Trophoblast cell (in vitro differentiated cells and primary cell): ENCODE data around the gene KIF26B.

Experiments
- DNase-seq, 2 donors: peaks; one replicate each; pipeline ENCODE4 v3.0.0-alpha.2; 2016
- H2AFZ ChIP-seq: 2 replicates; pipeline ENCODE4 v1.6.1; 2013; ENCODE audit warnings: low read length, moderate library complexity, mild to moderate bottlenecking; ENCODE audit not compliant: insufficient read depth, poor library complexity
- H2AK5ac ChIP-seq: 2 replicates; pipeline ENCODE4 v1.6.1; 2013; ENCODE audit warnings: mild to moderate bottlenecking, low read length
- H2BK120ac ChIP-seq: 2 replicates; pipeline ENCODE4 v1.6.1; 2013; ENCODE audit warnings: low read length, mild to moderate bottlenecking, moderate library complexity; ENCODE audit not compliant: insufficient read depth, poor library complexity
- H2BK12ac ChIP-seq: 2 replicates; pipeline ENCODE4 v1.6.1; 2013; ENCODE audit warnings: mild to moderate bottlenecking, low read length, moderate library complexity
- H2BK5ac ChIP-seq: 2 replicates; pipeline ENCODE4 v1.6.1; 2013; ENCODE audit warnings: low read length, low read depth, moderate library complexity, mild to moderate bottlenecking; ENCODE audit not compliant: poor library complexity
- H3K14ac ChIP-seq: 2 replicates; pipeline ENCODE4 v1.6.1; 2013; ENCODE audit warnings: mild to moderate bottlenecking, low read length
- H3K18ac ChIP-seq: 2 replicates; pipeline ENCODE4 v1.6.1; 2013; ENCODE audit warnings: mild to moderate bottlenecking, low read length
- H3K23ac ChIP-seq: 2 replicates; pipeline ENCODE4 v1.6.1; 2013; ENCODE audit warnings: low read length
- H3K27ac ChIP-seq: 2 replicates; pipeline ENCODE4 v1.5.1; 2013; ENCODE audit warnings: low read depth, mild to moderate bottlenecking, inconsistent platforms, low read length, moderate library complexity
- H3K27me3 ChIP-seq: 2 replicates; pipeline ENCODE4 v1.6.1; 2013; ENCODE audit warnings: inconsistent platforms, mild to moderate bottlenecking, low read length, moderate library complexity; ENCODE audit not compliant: insufficient read depth
- H3K36me3 ChIP-seq, 2 experiments: 1 replicate in 1 of 2; 2 replicates in 1 of 2; pipeline ENCODE4 v1.6.1; 2013; ENCODE audit warnings: low read length in 2 of 2, mild to moderate bottlenecking in 2 of 2, moderate library complexity in 1 of 2; ENCODE audit not compliant: insufficient read depth in 2 of 2, control insufficient read depth in 1 of 2
- H3K4ac ChIP-seq: 2 replicates; pipeline ENCODE4 v1.6.1; 2013; ENCODE audit warnings: low read depth, mild to moderate bottlenecking, low read length, moderate library complexity
- H3K4me1 ChIP-seq, 2 experiments: 1 replicate in 1 of 2; 2 replicates in 1 of 2; pipeline ENCODE4 v1.6.1; 2013; ENCODE audit warnings: low read length in 2 of 2, mild to moderate bottlenecking in 2 of 2, moderate library complexity in 1 of 2; ENCODE audit not compliant: insufficient read depth in 2 of 2, control insufficient read depth in 1 of 2
- H3K4me2 ChIP-seq: 2 replicates; pipeline ENCODE4 v1.6.1; 2013; ENCODE audit warnings: inconsistent platforms, mild to moderate bottlenecking, low read length, moderate library complexity
- H3K4me3 ChIP-seq: 2 replicates; pipeline ENCODE4 v1.5.1; 2013; ENCODE audit warnings: mild to moderate bottlenecking, low read depth, low read length, inconsistent platforms
- H3K79me1 ChIP-seq: one replicate; pipeline ENCODE4 v1.6.1; 2013; ENCODE audit warnings: low read length
- H3K79me2 ChIP-seq: 2 replicates; pipeline ENCODE4 v1.6.1; 2013; ENCODE audit warnings: low read length, mild to moderate bottlenecking; ENCODE audit not compliant: control insufficient read depth, insufficient read depth, poor library complexity
- H3K9ac ChIP-seq: 2 replicates; pipeline ENCODE4 v1.6.1; 2013; ENCODE audit warnings: mild to moderate bottlenecking, low read length
- H3K9me3 ChIP-seq: 2 replicates; pipeline ENCODE4 v1.6.1; 2013; ENCODE audit warnings: low read depth, mild to moderate bottlenecking, control low read depth, inconsistent platforms, low read length; ENCODE audit not compliant: insufficient read depth
- H4K12ac ChIP-seq: 2 replicates; pipeline ENCODE4 v1.6.1; 2013; ENCODE audit warnings: low read depth, mild to moderate bottlenecking, low read length, moderate library complexity
- H4K8ac ChIP-seq: 2 replicates; pipeline ENCODE4 v1.6.1; 2013; ENCODE audit warnings: low read depth, mild to moderate bottlenecking, low read length, moderate library complexity
- H4K91ac ChIP-seq: one replicate; pipeline ENCODE4 v1.6.1; 2013; ENCODE audit warnings: low read depth, mild to moderate bottlenecking, low read length, moderate library complexity
- WGBS: extraction: QIAGEN DNeasy Blood & Tissue Kit; methylation state at CpG from one replicate; pipeline ENCODE4 v1.1.7; 2013; ENCODE audit warnings: missing lambda C conversion rate; ENCODE audit not compliant: insufficient read length, insufficient coverage; ENCODE audit errors: extremely low coverage; 5-methylcytosine and 5-hydroxymethylcytosine counted together

KIF26B gene

DNA sequence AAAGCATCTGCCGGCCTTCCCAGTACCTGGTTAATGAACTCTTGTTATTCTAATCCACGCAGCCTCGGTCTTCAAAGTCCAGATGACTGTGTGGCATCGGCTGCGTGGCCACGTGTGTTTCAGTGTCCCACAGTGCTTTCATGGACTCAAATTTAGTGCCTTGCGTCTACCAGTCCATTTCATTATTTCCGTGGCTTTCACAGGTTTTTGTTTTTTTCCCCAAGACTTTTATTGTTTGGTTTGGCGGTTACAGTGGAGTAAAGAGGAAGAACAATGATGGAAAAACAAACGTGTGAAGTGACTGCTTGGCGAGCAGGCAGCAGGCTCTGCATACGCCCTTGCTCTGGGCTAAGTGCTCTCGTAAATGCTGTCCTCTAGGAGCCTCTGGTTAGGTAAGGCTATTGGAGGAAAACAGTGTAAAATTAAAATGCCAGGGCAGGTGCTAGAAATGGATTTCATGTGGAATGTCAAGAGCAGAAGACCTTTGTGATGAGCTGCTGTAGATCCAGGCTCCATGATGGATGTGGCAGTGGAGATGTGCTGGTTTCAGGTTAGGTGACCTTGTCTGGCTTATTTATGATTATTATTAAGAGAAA is 536.3 kb downstream of the KIF26B start:
- Histone ChIP-seq H3K23ac (no peak overlapping the region), H3K9me3 (no peaks in the 10 kb centered on the region), H2AFZ (no peak overlapping the region), H2AK5ac (no peak overlapping the region), H4K8ac (no peak overlapping the region), H3K36me3 (peaks cover 40 to 43% of the 10 kb centered on the region in 2 experiments), H3K9ac (no peak overlapping the region), H2BK5ac (no peak overlapping the region), H3K27ac (no peak overlapping the region), H3K14ac (no peak overlapping the region), H3K18ac (no peak overlapping the region), H2BK120ac (no peak overlapping the region), H3K4me1 (peaks cover 0 to 2% of the 10 kb centered on the region in 2 experiments), H3K27me3 (no peaks in the 10 kb centered on the region), H4K91ac (no peak overlapping the region), H3K4me2 (no peak overlapping the region), H4K12ac (no peak overlapping the region), H3K4me3 (no peak overlapping the region), H3K79me2 (no peaks in the 10 kb centered on the region), H3K4ac (no peak overlapping the region), H3K79me1 (no peaks in the 10 kb centered on the region), H2BK12ac (no peak overlapping the region)
- WGBS, result no CpG with 5 or more reads among the region's 13 CpGs
- no peak for DNase-seq

DNA sequence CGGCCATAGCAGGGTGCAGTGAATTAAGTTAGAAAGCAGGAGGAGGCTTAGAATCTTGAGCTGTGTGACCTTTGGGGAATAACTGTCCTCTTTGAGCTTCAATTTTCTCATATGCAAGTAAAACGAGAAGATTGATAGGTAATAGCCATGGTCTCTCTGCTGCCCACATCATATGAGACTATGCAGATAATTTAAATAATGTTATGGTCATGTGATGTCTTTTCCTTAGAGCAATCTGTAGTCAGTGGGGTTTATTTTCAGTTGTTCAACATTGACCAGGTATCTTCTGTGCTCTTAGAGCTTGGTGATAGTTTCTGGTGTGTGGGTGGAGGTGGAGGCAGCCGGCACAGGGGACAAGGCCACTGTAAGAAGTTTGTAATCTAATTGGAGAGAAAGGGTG is 537.1 kb downstream of the KIF26B start:
- no peak overlapping the region for H2BK5ac ChIP-seq
- no peak overlapping the region for H3K27ac ChIP-seq
- H3K79me1 ChIP-seq, result no peaks in the 10 kb centered on the region
- H2AFZ ChIP-seq, result no peak overlapping the region
- no peak overlapping the region for H3K9ac ChIP-seq
- H3K18ac ChIP-seq, result no peak overlapping the region
- H4K8ac ChIP-seq, result no peak overlapping the region
- H3K27me3 ChIP-seq, result no peaks in the 10 kb centered on the region
- H3K79me2 ChIP-seq, result no peaks in the 10 kb centered on the region
- H3K23ac ChIP-seq, result no peak overlapping the region
- H3K9me3 ChIP-seq, result no peaks in the 10 kb centered on the region
- no CpG with 5 or more reads among the region's 3 CpGs for WGBS
- H2AK5ac ChIP-seq, result no peak overlapping the region
- peaks cover 0 to 2% of the 10 kb centered on the region in 2 experiments for H3K4me1 ChIP-seq
- no peak for DNase-seq
- no peak overlapping the region for H3K4me3 ChIP-seq
- H4K91ac ChIP-seq, result no peak overlapping the region
- peaks cover 32 to 35% of the 10 kb centered on the region in 2 experiments for H3K36me3 ChIP-seq
- H3K4me2 ChIP-seq, result no peak overlapping the region
- H3K14ac ChIP-seq, result no peak overlapping the region
- H2BK12ac ChIP-seq, result no peak overlapping the region
- H3K4ac ChIP-seq, result no peak overlapping the region
- no peak overlapping the region for H2BK120ac ChIP-seq
- no peak overlapping the region for H4K12ac ChIP-seq

DNA sequence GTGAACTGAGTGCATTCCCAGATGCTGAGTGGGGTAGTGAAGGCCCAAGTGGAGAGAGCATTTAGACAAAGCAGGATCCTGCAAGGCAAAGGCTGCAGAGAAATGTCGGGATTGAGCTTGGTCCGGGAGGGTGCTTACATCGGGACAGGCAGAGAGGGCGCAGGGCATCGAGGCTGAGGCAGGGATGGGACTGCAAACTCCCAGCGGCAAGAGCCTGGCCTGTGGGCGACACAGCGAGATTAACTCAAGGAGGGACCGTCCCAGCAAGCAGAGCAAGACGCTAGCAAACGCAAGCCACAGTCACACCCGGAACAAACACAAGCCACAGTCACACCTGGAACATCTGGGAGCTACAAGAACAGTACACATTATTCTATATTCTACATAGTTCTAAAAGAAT is 537.5 kb downstream of the KIF26B start:
- Histone ChIP-seq H2BK5ac (no peak overlapping the region), H3K79me2 (no peaks in the 10 kb centered on the region), H3K27ac (no peak overlapping the region), H2BK12ac (no peak overlapping the region), H2BK120ac (no peak overlapping the region), H4K12ac (no peak overlapping the region), H3K23ac (no peak overlapping the region), H3K4ac (no peak overlapping the region), H3K14ac (no peak overlapping the region), H3K4me3 (no peak overlapping the region), H3K9ac (no peak overlapping the region), H2AFZ (no peak overlapping the region), H3K79me1 (no peaks in the 10 kb centered on the region), H3K9me3 (no peaks in the 10 kb centered on the region), H4K91ac (no peak overlapping the region), H3K36me3 (peaks cover 27 to 31% of the 10 kb centered on the region in 2 experiments), H3K18ac (no peak overlapping the region), H3K4me1 (peaks cover 0 to 2% of the 10 kb centered on the region in 2 experiments), H3K4me2 (no peak overlapping the region), H2AK5ac (no peak overlapping the region), H4K8ac (no peak overlapping the region), H3K27me3 (no peaks in the 10 kb centered on the region)
- WGBS, result no CpG with 5 or more reads among the region's 12 CpGs
- DNase-seq, result no peak

DNA sequence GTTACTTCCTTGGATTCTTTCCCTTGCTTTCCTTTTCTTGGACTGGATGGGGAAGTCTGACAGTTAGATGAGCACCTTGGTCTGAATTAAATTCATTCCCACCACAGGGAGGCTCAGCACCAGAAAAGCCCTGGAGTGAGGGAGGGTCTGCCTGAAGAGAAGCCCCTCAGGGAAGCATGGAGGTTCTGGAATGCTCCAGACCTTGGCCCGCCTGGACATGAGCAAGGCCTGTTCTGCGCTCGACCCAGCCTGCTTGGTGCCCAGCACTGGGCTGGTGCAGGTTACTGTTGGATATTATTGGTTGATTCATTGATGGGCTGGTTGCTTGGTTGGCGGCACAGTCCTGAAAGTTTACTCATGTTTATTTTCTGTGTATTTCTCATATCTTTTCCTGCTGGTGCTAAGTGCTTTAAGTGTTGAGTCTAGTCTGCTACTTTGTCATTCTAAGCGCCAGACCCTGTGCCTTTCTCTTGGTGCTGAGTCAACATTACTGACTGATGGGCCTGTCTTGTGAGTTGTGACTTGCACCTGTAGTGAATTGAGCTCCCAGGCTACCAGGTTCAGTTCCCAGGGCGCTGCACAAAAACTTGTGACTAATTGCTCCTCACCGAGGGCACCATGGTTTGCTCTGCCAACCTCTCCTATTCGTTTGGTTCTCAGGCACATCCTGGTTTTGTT is 538.5 kb downstream of the KIF26B start:
- no peaks in the 10 kb centered on the region for H3K9me3 ChIP-seq
- no peak overlapping the region for H3K4ac ChIP-seq
- peaks cover 0 to 2% of the 10 kb centered on the region in 2 experiments for H3K4me1 ChIP-seq
- no peak overlapping the region for H3K4me2 ChIP-seq
- no peak overlapping the region for H3K9ac ChIP-seq
- no peak overlapping the region for H3K18ac ChIP-seq
- no peak overlapping the region for H4K8ac ChIP-seq
- H2BK5ac ChIP-seq, result no peak overlapping the region
- H3K23ac ChIP-seq, result no peak overlapping the region
- no peaks in the 10 kb centered on the region for H3K79me1 ChIP-seq
- H3K27me3 ChIP-seq, result no peaks in the 10 kb centered on the region
- H2BK120ac ChIP-seq, result no peak overlapping the region
- WGBS, result no CpG with 5 or more reads among the region's 8 CpGs
- no peak overlapping the region for H2AK5ac ChIP-seq
- H2BK12ac ChIP-seq, result no peak overlapping the region
- H3K79me2 ChIP-seq, result no peaks in the 10 kb centered on the region
- H3K4me3 ChIP-seq, result no peak overlapping the region
- no peak overlapping the region for H3K27ac ChIP-seq
- H4K91ac ChIP-seq, result no peak overlapping the region
- H4K12ac ChIP-seq, result no peak overlapping the region
- H3K14ac ChIP-seq, result no peak overlapping the region
- no peak overlapping the region for H2AFZ ChIP-seq
- H3K36me3 ChIP-seq, result peaks cover 21 to 22% of the 10 kb centered on the region in 2 experiments
- DNase-seq, result no peak
